ENCODE measurements around the gene RMND1.

DNA sequence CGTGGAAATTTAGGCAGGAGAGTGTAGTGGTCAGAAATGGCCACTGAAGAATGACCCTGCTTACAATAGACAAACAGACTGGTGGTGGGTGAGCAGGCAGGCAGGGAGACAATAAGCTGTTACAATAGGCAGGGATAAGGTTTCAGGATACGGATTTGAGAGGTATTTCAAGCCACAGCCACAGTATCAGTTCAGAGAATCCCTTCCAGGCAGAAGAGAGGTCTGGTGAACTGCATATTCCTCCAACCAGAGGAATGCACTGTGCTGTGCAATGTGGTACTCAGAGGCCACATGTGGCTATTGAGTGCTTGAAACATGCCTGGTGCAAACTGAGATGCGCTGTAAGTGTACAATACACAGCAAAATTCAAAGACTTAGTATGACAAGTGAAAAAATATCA, 20.6 kb downstream of the RMND1 start:
- TF ChIP-seq SREBF2 (IDR thresholded peaks at IDR 0.05) (no peak), BHLHE40 (IDR thresholded peaks at IDR 0.05; ENCODE audit: low read depth, low read length) (no peak), POLR2A (IDR thresholded peaks at IDR 0.05; ENCODE audit: low read length) (no peak)
